Measurements from ENCODE around the gene LTBP1.

- no peak for TF ChIP-seq EZH2 (IDR thresholded peaks at IDR 0.05; ENCODE audit: insufficient read depth, poor library complexity, severe bottlenecking)
- no peak for TF ChIP-seq EZH2phosphoT487 (IDR thresholded peaks at IDR 0.05; ENCODE audit: insufficient read depth, low read depth)
Measured at GRCh38 chr2:33347856-33348255, 401.1 kb downstream of the LTBP1 start.
